HAP-1 (cell line): ENCODE measurements around the gene SENP1.

Experiments
- DNase-seq, 2 experiments: peaks; one replicate each; pipeline ENCODE4 v3.0.0-alpha.2; 2016 to 2020; ENCODE audit warnings: low spot score in 2 of 2
- H3K27me3 ChIP-seq: fragments of 250-450 bp; sonication (Bioruptor Pico); 2 replicates; pipeline ENCODE4 v1.5.1; 2020; ENCODE audit warnings: low read depth, mild to moderate bottlenecking, moderate library complexity
- H3K36me3 ChIP-seq: fragments of 250-450 bp; sonication (Bioruptor Pico); replicated peaks from 2 replicates; pipeline ENCODE4 v1.5.1; 2020; ENCODE audit warnings: mild to moderate bottlenecking
- H3K4me1 ChIP-seq: fragments of 250-450 bp; sonication (Bioruptor Pico); 2 replicates; pipeline ENCODE4 v1.5.1; 2020; ENCODE audit warnings: mild to moderate bottlenecking
- H3K4me3 ChIP-seq: fragments of 250-450 bp; sonication (Bioruptor Pico); 2 replicates; pipeline ENCODE4 v1.5.1; 2020; ENCODE audit warnings: mild to moderate bottlenecking, moderate library complexity
- H3K9me3 ChIP-seq: fragments of 250-450 bp; sonication (Bioruptor Pico); 2 replicates; pipeline ENCODE4 v1.5.1; 2020; ENCODE audit warnings: mild to moderate bottlenecking, moderate library complexity
- in situ Hi-C: fragments of 300-500 bp; cut with MboI; formaldehyde crosslinking; loops from 3 replicates; pipeline ENCODE4 v1.14.3; 2020; ENCODE audit warnings: low sequenced_read_pairs, inconsistent platforms, mixed read lengths

SENP1 gene

GRCh38 chr12:48069241-48069640, 36.6 kb downstream of the SENP1 start:
- no peak for DNase-seq

GRCh38 chr12:48068457-48068856, 37.4 kb downstream of the SENP1 start:
- in situ Hi-C loops: no loop called here
- Histone ChIP-seq H3K4me1 (no peaks in the 10 kb centered on the region), H3K27me3 (no peaks in the 10 kb centered on the region), H3K4me3 (no peak overlapping the region), H3K36me3 (peaks cover 56% of the 10 kb centered on the region), H3K9me3 (no peaks in the 10 kb centered on the region)
- no peak for DNase-seq

More at GRCh38 chr12:48069241-48069640, 36.6 kb downstream of the SENP1 start:
- in situ Hi-C loops: no loop called here
- H3K27me3 ChIP-seq: no peaks in the 10 kb centered on the region
- no peak overlapping the region for H3K4me3 ChIP-seq
- no peaks in the 10 kb centered on the region for H3K4me1 ChIP-seq
- H3K9me3 ChIP-seq: no peaks in the 10 kb centered on the region
- peaks cover 56% of the 10 kb centered on the region for H3K36me3 ChIP-seq

GRCh38 chr12:48067250-48067938, 38.5 kb downstream of the SENP1 start:
- Histone ChIP-seq H3K4me3 (no peak overlapping the region), H3K9me3 (no peaks in the 10 kb centered on the region), H3K36me3 (peaks cover 60% of the 10 kb centered on the region), H3K27me3 (no peaks in the 10 kb centered on the region), H3K4me1 (no peaks in the 10 kb centered on the region)
- in situ Hi-C loops: no loop called here
- DNase-seq: no peak

- H3K9me3 ChIP-seq: no peaks in the 10 kb centered on the region
- H3K4me1 ChIP-seq: no peaks in the 10 kb centered on the region
- peaks cover 62% of the 10 kb centered on the region for H3K36me3 ChIP-seq
- no peak overlapping the region for H3K4me3 ChIP-seq
- in situ Hi-C loops: no loop called here
- no peak for DNase-seq
- H3K27me3 ChIP-seq: no peaks in the 10 kb centered on the region
Measured at GRCh38 chr12:48065041-48065440, 40.8 kb downstream of the SENP1 start.

- Histone ChIP-seq H3K36me3 (peaks cover 59% of the 10 kb centered on the region), H3K9me3 (no peaks in the 10 kb centered on the region), H3K4me3 (no peak overlapping the region), H3K27me3 (no peaks in the 10 kb centered on the region), H3K4me1 (no peaks in the 10 kb centered on the region)
- no peak for DNase-seq
- in situ Hi-C loops: no loop called here
Measured at GRCh38 chr12:48063530-48063929, 42.3 kb downstream of the SENP1 start.

GRCh38 chr12:48061938-48062719, 43.8 kb downstream of the SENP1 start:
- no peak overlapping the region for H3K4me3 ChIP-seq
- in situ Hi-C loops: no loop called here
- H3K36me3 ChIP-seq: peaks cover 59% of the 10 kb centered on the region
- no peaks in the 10 kb centered on the region for H3K4me1 ChIP-seq
- DNase-seq: no peak
- H3K27me3 ChIP-seq: no peaks in the 10 kb centered on the region
- H3K9me3 ChIP-seq: no peaks in the 10 kb centered on the region

- Histone ChIP-seq H3K27me3 (no peaks in the 10 kb centered on the region), H3K4me3 (no peak overlapping the region), H3K4me1 (no peaks in the 10 kb centered on the region), H3K36me3 (peaks cover 59% of the 10 kb centered on the region), H3K9me3 (no peaks in the 10 kb centered on the region)
- in situ Hi-C loops: no loop called here
- no peak for DNase-seq
Measured at GRCh38 chr12:48060474-48060873, 45.4 kb downstream of the SENP1 start.

- in situ Hi-C loops: no loop called here
- no peaks in the 10 kb centered on the region for H3K9me3 ChIP-seq
- H3K4me3 ChIP-seq: no peak overlapping the region
- H3K27me3 ChIP-seq: no peaks in the 10 kb centered on the region
- peaks cover 4% of the 10 kb centered on the region; the same call in 1 of the 2 replicates for H3K4me1 ChIP-seq
- peaks cover 42% of the 10 kb centered on the region for H3K36me3 ChIP-seq
- DNase-seq: no peak
Measured at GRCh38 chr12:48058771-48059170, 47.1 kb downstream of the SENP1 start.

GRCh38 chr12:48054955-48055821, 50.7 kb downstream of the SENP1 start:
- H3K36me3 ChIP-seq: peaks cover 8% of the 10 kb centered on the region
- DNase-seq: no peak
- H3K4me1 ChIP-seq: peaks cover 7% of the 10 kb centered on the region; the same call in 1 of the 2 replicates
- no peaks in the 10 kb centered on the region for H3K27me3 ChIP-seq
- no peak overlapping the region for H3K4me3 ChIP-seq
- in situ Hi-C loops: no loop called here
- no peaks in the 10 kb centered on the region for H3K9me3 ChIP-seq

GRCh38 chr12:48053883-48054282, 52.0 kb downstream of the SENP1 start:
- H3K36me3 ChIP-seq: peaks cover 6% of the 10 kb centered on the region
- H3K9me3 ChIP-seq: no peaks in the 10 kb centered on the region
- no peaks in the 10 kb centered on the region for H3K27me3 ChIP-seq
- H3K4me3 ChIP-seq: no peak overlapping the region
- H3K4me1 ChIP-seq: peaks cover 7% of the 10 kb centered on the region; the same call in 1 of the 2 replicates
- in situ Hi-C loops: no loop called here
- no peak for DNase-seq

GRCh38 chr12:48053122-48053521, 52.8 kb downstream of the SENP1 start:
- no peaks in the 10 kb centered on the region for H3K27me3 ChIP-seq
- in situ Hi-C loops: no loop called here
- no peak for DNase-seq
- H3K4me3 ChIP-seq: no peak overlapping the region
- peaks cover 7% of the 10 kb centered on the region; the same call in 1 of the 2 replicates for H3K4me1 ChIP-seq
- H3K36me3 ChIP-seq: peaks cover 11% of the 10 kb centered on the region
- no peaks in the 10 kb centered on the region for H3K9me3 ChIP-seq

- Histone ChIP-seq H3K27me3 (no peaks in the 10 kb centered on the region), H3K4me3 (no peak overlapping the region), H3K9me3 (no peaks in the 10 kb centered on the region), H3K4me1 (peaks cover 7% of the 10 kb centered on the region; the same call in 1 of the 2 replicates), H3K36me3 (peaks cover 24% of the 10 kb centered on the region)
- in situ Hi-C loops: no loop called here
- DNase-seq: no peak
Measured at GRCh38 chr12:48051681-48052080, 54.2 kb downstream of the SENP1 start.

GRCh38 chr12:48050174-48050573, 55.7 kb downstream of the SENP1 start:
- DNase-seq: no peak
- peaks cover 39% of the 10 kb centered on the region for H3K36me3 ChIP-seq
- in situ Hi-C loops: no loop called here
- H3K4me3 ChIP-seq: no peak overlapping the region
- H3K9me3 ChIP-seq: no peaks in the 10 kb centered on the region
- H3K27me3 ChIP-seq: no peaks in the 10 kb centered on the region
- peaks cover 7% of the 10 kb centered on the region; the same call in 1 of the 2 replicates for H3K4me1 ChIP-seq
